ENCODE measurements around the gene WDTC1.
"Not testable (repeated sequence)": the region's sequence is repeated elsewhere in the genome, so short reads cannot be mapped to it uniquely, and the experiment has no call there.

WDTC1 gene, protein sequence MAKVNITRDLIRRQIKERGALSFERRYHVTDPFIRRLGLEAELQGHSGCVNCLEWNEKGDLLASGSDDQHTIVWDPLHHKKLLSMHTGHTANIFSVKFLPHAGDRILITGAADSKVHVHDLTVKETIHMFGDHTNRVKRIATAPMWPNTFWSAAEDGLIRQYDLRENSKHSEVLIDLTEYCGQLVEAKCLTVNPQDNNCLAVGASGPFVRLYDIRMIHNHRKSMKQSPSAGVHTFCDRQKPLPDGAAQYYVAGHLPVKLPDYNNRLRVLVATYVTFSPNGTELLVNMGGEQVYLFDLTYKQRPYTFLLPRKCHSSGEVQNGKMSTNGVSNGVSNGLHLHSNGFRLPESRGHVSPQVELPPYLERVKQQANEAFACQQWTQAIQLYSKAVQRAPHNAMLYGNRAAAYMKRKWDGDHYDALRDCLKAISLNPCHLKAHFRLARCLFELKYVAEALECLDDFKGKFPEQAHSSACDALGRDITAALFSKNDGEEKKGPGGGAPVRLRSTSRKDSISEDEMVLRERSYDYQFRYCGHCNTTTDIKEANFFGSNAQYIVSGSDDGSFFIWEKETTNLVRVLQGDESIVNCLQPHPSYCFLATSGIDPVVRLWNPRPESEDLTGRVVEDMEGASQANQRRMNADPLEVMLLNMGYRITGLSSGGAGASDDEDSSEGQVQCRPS

DNA sequence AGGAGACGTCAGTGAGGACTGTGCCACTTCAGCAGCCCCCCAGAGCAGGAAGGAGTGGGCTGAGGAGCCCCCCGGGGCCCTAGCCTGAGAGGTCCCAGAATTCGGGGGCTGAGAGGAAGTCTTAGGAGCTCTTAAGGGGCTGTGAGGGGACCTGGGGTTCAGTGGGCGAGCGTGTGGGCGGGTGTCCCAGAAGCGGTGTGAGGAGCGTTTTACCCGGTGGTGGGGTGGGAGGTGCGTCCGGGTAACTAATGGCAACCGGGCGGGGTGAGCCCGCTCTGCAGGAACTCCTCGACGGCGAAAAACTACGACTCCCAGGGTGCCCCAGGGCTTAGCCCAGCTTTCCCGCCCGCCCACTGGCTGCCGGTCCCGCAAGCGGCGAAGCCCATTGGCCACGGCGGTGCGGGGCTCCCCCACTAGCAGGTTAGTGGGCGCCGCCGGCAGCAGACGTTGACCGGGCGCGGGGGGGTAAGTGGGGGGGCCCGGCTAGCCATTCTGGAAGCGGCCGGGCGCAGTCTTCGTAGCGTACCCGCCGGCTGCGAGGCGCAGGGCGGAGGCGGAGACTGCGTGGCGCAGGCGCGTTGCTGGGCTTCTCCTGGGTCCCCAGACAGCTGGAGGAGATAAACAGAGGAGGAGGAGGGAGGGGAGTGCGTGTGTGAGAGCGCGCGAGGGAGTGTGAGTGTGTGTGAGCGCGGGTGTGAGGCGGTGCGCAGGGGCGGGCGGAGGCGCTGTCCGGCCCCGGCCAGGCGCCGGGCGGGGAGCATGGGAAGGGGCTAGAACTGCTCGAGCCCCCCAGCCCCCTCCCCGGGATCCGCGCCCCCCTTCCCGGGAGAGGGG lies at the start of gene WDTC1:
TSS of gene WDTC1 (plus strand) at position 584 of the 834 bp plus-strand sequence. CDS start 26,423 bp downstream, outside the sequence.
- TF ChIP-seq CTCF (IDR thresholded peaks at IDR 0.05; ENCODE audit: extremely low read depth, missing control alignments), result no peak
- DNase-seq (ENCODE audit: low spot score), result peak; percentile 95

DNA sequence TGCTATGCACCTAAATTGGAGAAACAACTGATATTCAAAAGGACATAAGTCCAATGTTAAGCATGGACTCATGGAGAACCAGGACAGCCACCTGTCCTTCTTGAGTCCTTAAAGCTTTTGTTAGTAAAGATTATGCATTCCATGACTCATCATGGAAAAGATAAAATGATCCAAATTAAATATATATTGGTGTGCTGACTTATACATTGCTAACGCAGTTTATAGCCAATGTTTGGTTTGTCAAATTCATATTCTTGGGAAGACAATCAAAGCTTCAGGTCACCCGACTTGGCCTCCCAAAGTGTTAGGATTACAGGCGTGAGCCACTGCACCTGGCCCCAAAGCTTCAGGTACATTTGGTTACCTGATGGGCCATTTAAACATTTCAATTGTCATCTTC lies 49.8 kb upstream of the WDTC1 start:
- not testable (repeated sequence) for DNase-seq (ENCODE audit: low spot score)

DNA sequence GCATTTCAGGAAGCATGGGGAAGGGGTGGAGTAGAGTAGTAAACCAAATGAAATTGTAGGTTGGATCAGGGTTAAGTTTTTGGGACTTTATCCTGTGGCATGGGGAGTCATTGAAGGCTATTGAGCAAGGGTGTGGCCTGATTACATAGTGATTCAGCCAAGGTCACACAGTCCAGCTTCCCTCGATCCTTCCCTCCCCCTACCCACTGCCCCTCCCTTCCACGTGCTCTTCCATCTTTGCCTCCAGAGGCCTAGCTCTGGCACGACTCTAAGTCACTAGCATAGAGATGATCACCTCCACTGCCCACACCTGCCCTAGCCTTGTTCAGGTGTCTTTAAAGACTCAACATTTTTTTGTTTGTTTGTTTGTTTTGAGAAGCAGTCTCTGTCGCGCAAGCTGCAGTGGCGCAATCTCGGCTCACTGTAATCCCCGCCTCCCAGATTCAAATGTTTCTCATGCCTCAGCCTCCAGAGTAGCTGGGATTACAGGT lies 42.3 kb upstream of the WDTC1 start:
- no peak for TF ChIP-seq CTCF (IDR thresholded peaks at IDR 0.05; ENCODE audit: extremely low read depth, missing control alignments)
- no peak for DNase-seq (ENCODE audit: low spot score)

- DNase-seq (ENCODE audit: low spot score), result no peak
- no peak for TF ChIP-seq CTCF (IDR thresholded peaks at IDR 0.05; ENCODE audit: extremely low read depth, missing control alignments)
Observed at GRCh38 chr1:27193194-27193593, 41.2 kb upstream of the WDTC1 start.

DNA sequence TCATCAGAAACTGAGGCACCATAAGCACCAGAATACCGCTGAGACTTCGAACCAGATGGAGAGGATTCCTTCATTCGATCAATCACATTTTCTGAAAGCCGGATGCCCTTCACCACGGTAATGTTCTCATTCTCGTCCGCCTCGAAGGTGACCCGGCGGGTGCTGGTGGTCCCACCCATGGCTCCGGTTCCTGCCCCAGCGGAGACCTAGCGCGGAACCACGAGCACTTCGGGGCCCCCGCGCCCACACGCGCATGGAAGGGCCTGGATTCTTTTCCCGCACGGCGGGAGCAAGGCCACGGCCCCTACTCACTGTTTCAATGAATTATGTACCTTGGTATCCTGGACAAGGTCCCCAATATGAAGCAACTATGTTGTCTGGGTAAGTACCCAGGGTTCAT lies 33.1 kb upstream of the WDTC1 start:
- no peak for TF ChIP-seq CTCF (IDR thresholded peaks at IDR 0.05; ENCODE audit: extremely low read depth, missing control alignments)
- DNase-seq (ENCODE audit: low spot score), result no peak

DNA sequence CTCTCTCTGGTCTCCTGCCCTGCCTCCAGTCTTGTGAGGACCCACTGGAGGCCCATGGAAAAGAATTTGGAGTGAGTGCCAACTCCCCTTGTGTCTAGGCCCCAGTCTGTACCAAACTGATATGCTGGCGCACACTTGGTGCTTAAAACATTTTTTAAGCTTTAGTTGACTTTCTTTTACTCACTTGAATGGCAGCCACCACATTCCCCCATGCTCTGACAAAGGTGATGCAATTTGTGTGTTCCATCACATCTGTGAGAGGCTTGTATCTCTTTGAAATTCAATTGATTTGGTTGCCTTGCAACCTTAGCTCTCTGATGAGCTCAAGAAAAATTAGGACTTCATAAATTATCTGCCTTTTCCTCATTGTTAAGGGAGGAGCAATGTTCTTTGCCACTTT lies 30.5 kb upstream of the WDTC1 start:
- no peak for DNase-seq (ENCODE audit: low spot score)
- no peak for TF ChIP-seq CTCF (IDR thresholded peaks at IDR 0.05; ENCODE audit: extremely low read depth, missing control alignments)

DNA sequence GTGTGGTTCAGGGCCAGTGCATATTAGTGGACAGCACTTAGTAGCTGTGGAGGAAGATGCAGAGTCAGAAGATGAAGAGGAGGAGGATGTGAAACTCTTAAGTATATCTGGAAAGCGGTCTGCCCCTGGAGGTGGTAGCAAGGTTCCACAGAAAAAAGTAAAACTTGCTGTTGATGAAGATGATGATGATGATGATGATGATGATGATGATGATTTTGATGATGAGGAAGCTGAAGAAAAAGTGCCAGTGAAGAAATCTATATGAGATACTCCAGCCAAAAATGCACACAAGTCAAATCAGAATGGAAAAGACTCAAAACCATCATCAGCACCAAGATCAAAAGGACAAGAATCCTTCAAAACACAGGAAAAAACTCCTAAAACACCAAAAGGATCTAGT lies 27.2 kb upstream of the WDTC1 start:
- not testable (repeated sequence) for DNase-seq (ENCODE audit: low spot score)

GRCh38 chr1:27208143-27208850 lies 26.1 kb upstream of the WDTC1 start:
- not testable (repeated sequence) for DNase-seq (ENCODE audit: low spot score)
